GM19452 (cell line): ENCODE results near the gene LAMC3.
"Not testable (repeated sequence)": the region's sequence is repeated elsewhere in the genome, so short reads cannot be mapped to it uniquely, and the experiment has no call there.

Experiments
- ATAC-seq: cut with Tn5 transposase; IDR thresholded peaks from one replicate; pipeline ENCODE4 v1.9.1; 2021; ENCODE audit not compliant: unreplicated experiment

LAMC3 gene

GRCh38 chr9:131028221-131028884 lies 19.4 kb downstream of the LAMC3 start:
- no peak for ATAC-seq

DNA sequence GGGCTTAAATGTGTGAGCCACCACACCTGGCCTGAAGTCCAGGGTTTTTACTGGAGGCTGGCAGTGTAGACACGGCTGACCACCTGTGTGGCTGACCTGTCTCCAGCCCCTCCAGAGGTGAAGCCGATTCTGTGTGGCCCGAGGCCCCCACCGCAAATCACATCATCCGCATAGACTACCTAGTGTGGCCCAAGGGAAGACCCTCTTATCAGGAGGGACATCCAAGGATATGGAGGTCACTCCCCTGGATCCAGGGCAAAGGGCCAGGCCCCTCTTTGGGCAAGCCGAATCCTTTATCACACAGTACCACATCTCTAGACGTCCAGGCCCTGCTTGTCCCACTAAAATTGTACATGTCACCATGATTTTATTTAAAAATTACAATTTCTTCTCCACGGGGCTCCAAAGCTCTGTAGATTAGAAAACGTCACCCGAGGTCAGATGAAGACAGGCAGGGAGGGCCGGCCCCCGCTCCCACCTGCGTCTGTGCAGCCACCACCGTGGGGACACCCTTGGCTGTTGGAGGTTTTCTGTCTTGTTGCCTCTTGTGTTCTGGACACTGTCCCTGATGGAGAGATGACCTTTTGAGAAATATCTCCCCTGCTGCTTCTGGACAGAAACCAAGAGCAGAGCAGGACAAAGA lies 20.1 kb downstream of the LAMC3 start:
- no peak for ATAC-seq

- no peak for ATAC-seq
These were observed 20.6 kb downstream of the LAMC3 start for GRCh38 chr9:131029574-131029952.

- no peak for ATAC-seq
These were observed 21.4 kb downstream of the LAMC3 start for GRCh38 chr9:131030239-131031004.

- ATAC-seq: no peak
These were observed 22.1 kb downstream of the LAMC3 start for GRCh38 chr9:131031005-131031641.

DNA sequence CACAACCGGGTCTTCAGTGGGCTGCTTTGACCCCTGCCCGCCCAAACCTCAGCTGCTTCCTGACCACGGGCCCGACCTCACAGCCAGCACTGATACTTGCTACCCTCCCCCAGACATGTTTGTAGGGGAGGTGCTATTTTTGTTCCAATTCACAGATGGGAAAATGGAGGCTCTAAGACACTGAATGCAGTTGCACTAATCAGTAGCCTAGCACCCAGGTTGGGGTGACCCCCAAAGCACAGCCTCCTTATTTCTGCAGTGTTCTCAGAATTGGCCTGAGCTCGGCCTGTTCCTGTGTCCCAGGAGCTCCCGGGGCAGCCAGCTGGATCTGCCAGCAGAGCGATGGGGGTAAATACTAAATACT lies 22.6 kb downstream of the LAMC3 start:
- no peak for ATAC-seq

DNA sequence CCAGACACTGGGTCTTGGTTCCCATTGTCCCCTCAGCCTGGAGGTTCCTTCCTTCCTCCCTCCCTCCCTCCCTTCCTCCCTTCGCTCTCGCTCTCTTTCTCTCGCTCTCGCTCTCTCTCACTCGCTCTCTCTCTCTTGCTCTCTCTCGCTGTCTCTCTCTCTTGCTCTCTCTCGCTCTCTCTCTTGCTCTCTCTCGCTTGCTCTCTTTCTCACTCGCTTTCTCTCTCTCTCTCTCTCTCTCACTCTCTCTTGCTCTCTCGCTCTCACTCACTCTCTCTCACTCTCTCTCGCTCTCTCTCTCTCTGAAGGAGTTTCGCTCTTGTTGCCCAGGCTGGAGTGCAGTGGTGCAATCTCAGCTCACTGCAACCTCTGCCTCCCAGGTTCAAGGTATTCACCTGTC lies 23.4 kb downstream of the LAMC3 start:
- no peak for ATAC-seq

DNA sequence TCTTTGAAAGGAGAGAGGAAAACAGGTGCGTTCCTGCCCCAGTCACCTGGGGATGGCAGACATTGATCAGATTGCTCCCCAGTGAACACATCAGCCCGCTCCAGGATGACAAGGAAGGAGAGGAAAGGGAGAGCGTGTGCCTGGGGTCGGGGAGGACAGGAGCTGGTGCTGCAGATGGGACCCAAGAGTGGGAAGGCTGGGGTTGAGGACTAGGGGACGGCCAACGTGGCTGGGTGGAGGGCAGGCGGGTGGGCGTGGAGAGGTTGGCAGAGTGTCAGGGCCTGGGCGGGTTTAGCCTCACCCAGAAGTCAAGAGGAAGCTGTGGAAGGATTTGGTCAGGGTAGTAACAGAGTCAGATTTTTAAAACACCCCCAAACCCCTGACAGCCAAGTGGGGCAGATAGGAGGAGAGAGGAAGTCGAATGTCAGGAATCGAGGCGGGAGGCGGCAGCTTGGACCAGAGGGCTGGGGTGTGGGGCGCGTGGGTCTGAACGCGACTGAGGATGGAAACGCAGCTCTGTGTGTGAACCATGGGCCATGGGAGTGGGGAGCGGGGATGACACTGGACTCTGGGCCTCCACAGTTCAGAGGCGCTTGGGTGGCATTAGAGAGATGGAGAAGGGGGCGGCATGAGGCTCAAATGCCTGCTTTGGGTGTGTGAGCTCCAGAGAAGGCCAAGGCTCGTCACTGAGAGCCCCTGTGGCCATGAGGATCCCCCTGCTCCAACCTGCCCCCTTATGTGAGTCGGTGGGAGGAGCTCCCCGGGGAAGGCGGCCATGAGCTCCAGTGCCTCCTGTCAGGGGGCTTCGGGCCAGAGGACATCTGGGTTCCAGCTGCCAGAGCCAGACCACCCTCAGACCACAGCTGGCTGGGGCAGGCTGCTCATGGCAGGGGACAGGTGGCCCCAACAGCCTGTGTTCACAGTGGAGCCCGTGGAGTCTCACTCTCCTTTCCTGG lies 24.6 kb downstream of the LAMC3 start:
- ATAC-seq: no peak

DNA sequence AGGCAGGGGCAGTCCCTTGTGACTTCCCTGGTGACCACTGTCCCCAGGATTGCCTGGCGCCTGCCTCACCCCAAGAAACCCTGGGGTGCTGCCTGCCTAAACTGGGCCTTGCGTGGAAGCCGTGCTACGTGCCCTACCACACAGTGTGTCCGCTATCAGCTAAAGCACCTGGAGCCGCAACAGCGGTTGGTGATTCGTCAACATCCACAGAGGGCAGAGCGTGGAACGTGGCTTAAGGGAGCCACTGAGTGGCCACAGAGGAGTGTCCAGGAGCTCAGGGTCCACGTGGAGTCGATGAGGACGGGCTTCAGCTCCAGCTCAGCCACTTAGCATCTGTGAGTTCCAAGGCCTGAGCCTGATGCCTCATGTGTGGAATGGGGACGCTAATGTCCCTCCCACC lies 25.3 kb downstream of the LAMC3 start:
- no peak for ATAC-seq

- ATAC-seq: not testable (repeated sequence)
These were observed 25.8 kb downstream of the LAMC3 start for GRCh38 chr9:131034749-131035148.

GRCh38 chr9:131035548-131035947 lies 26.6 kb downstream of the LAMC3 start:
- ATAC-seq: no peak

DNA sequence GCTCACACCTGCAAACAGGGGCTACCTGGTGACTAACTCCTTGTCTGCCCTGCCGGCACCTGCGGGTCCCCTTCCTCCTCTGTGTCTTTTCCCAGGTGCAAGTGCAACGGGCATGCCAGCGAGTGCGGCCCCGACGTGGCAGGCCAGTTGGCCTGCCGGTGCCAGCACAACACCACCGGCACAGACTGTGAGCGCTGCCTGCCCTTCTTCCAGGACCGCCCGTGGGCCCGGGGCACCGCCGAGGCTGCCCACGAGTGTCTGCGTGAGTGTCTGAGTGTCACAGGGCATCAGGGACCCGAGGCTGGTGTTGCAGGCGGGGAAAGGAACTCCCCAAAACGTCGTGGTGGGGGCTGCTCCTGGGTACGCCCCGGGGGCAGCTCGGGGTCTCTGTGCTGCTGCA lies 27.1 kb downstream of the LAMC3 start:
- ATAC-seq: no peak

DNA sequence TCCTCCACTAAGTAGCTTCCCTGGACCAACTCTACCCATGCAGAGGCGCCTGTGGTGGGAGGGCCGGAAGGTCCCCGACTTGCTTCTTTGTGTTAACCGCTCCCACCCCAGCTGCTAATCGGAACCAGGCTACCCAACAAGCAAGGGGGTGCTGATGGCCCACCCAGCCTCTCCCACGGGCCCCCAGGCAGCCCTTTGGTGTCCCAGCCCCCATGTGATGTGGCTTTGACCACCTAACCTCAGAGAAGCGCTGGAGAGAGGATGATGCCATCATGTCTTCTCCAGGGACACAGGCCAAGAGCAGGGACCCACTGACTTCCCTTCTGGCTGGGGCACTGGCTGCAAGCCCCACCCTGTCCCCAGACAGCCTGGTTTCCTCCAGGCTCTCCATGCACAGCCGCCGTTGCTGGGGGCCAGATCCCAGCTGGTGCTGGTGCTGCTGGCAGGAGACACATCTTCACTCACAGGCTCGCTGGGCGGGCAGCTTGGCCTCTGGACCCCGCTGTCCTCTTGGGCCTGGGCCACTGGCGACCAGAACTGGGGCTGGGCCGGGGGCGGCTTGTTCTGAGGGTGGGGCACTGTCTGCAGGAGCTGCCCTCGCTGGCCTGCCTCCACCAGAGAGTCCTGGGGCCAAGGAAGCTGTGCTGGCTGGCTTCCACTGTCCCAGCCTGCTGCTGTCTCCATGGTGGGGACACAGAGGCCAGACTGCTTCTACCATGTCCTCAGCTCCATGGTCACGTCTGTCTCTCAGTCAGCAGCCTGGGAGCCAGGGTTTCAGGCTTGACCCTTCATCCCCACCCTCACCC lies 27.8 kb downstream of the LAMC3 start:
- ATAC-seq: no peak

- ATAC-seq: no peak
These were observed 28.6 kb downstream of the LAMC3 start for GRCh38 chr9:131037335-131038255.

DNA sequence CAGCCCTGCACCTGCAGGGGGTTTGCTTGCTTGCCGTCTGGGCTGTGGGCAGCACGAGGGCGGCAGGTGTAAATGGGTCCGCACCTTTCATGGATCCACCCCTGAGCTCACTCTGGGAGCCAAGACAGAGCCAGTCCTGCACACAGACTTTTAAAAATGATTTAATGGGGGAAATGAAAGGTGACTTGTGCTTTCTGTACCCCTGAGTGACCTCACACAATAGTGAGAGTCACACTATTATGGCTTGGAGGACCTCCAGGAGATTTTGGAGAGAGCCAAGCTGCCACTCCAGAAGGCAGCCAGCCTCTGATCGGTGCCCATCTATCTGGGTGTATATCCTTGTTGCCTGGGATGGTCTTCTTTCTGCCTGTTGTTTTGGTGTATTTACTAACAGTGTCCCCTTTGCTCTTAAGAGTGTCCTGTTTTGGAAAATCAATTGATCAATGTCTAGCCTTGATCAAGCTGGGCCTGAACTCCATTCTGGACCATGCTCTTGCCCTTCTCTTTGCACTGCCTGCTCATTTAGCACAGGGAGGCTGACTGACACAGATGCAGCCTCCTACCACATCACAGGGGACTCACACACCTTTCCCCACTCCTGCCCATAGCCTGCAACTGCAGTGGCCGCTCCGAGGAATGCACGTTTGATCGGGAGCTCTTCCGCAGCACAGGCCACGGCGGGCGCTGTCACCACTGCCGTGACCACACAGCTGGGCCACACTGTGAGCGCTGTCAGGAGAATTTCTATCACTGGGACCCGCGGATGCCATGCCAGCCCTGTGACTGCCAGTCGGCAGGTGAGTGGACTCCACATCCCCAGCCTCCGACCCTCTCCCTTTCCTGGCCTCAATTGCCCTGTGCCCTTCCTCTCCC lies 29.5 kb downstream of the LAMC3 start:
- ATAC-seq: no peak

- no peak for ATAC-seq
These were observed 30.4 kb downstream of the LAMC3 start for GRCh38 chr9:131039129-131039954.

GRCh38 chr9:131042666-131043065 lies 33.7 kb downstream of the LAMC3 start:
- ATAC-seq: no peak
